ENCODE data around the gene KIFBP.
"Not testable (repeated sequence)": the region's sequence is repeated elsewhere in the genome, so short reads cannot be mapped to it uniquely, and the experiment has no call there.

KIFBP gene

DNA sequence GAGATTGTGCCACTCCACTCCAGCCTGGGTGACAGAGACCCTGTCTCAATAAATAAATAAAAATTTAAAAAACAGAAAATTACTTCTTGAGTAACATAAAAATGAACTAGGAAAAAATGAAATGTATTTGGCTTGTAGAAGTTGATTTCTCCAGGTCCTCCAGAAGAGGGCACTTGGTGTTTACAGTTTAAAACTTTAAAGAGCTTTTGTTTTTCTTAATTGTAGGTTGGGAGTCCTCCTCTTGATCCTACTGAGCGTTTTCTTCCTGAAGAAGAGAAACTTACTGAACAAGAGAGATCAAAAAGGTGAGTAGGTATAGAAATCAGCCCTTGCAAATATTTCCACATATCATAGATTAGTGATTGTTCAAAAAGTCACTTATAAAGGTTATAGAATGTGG, 16.2 kb downstream of the KIFBP start:
- no peak for DNase-seq

DNA sequence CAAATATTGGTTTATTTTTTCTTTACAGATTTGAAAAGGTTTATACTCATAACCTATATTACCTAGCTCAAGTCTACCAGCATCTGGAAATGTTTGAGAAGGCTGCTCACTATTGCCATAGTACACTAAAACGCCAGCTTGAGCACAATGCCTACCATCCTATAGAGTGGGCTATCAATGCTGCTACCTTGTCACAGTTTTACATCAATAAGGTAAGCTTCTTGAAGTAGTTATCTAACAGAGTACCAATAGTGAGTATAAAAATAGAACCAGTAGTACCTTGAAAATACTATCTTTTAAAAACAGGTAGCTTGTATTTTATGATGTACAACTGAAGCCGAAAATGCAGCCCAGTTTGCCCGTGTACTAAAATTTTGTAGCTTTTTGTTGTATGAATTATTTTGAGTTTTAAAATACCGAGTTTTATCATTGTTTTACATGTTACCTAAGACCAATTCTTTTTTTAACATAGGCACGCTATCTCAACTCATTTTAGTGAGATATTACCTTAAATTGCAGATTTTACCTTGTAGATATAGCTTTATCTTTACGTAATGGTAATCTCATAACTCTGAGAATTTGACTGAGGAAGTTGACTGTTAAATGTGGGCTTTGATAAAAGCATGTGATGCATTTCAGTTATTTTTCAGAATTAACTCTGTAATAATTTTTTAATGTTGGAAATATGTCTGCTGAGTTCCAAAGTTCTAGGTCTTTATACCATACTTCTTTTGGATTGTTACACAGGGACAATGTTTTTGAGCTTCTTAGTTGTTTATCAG, 17.3 kb downstream of the KIFBP start:
- DNase-seq = no peak

DNA sequence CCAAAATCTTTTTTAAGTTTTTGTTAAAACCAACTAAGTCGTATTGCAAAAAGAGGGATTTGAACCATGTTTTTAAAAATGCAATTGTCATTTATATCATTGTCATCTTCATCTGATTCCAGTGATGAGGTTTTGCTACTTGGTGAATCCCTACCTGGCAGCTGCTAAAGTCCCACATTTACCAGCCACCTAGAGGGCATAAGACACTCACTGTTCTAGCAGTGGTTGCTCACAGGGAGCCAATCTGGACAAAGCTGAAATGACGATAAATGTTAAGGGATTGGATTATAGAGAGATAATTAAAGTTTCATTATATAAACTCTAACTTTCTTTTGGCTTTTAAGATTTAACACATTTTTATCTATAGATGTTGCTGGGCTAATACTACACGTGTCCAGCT, 18.7 kb downstream of the KIFBP start:
- DNase-seq = no peak

DNA sequence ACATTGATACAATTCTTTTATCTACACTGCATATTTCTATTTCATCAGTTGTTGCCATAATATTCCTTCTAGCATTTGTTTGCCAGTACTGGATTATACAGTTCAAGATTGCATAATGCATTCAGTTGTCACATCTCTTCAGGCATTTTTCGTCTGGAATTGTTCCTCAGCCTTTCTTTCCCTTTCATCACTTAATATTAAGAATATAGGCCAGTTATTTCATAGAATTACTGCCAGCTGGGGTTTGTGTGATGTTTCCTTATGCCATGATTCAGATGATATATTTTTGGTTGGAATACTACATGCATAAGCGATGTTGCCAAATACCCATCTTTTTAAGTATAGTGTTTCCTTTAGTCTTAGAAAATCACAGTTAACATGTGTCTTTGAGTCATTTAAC, 20.8 kb downstream of the KIFBP start:
- no peak for DNase-seq

- DNase-seq = no peak
Measured at GRCh38 chr10:69010151-69010640, 21.6 kb downstream of the KIFBP start.

- DNase-seq = peak; percentile 36
Measured at GRCh38 chr10:69012778-69013177, 24.2 kb downstream of the KIFBP start.

DNA sequence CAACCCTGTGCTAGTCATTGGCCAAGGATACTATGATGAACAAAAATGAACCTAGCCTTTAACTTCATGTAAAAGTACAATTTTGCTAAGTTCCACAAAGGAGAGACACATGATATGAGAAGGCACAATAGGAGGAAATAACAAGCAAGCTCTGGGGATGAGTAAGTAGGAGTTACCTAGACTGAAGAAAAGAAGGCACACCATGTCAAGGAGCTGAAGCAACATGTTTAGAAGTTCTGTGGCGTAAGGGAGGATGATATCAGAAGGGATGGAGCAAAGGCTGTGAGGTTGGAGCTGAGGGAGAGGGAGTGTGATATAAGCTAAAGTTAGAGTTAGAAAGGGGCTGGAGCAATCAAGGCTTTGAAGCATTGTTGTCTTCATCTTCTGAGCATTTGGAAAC, 25.6 kb downstream of the KIFBP start:
- no peak for DNase-seq

- DNase-seq = no peak
Measured at GRCh38 chr10:69018613-69019012, 30.0 kb downstream of the KIFBP start.

GRCh38 chr10:69022611-69023010, 34.0 kb downstream of the KIFBP start:
- no peak for DNase-seq

GRCh38 chr10:69025370-69025896, 36.8 kb downstream of the KIFBP start:
- no peak for DNase-seq

DNA sequence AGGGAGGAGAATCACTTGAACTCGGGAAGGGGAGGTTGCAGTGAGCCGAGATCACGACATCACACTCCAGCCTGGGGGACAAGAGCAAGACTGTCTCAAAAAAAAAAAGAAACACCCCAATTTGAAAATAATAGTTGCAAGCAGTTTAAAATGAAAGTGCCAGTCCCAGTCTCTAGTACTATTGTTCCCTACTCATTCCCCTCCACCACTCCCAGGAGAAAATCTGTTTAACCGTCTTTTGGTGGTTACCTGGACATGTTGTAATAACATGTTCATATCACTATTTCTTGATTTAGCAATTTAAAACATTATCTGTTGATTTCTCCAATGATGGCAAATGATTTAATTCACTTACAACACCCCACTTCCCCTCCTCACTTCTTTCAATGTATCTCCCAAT, 44.7 kb downstream of the KIFBP start:
- no peak for DNase-seq

DNA sequence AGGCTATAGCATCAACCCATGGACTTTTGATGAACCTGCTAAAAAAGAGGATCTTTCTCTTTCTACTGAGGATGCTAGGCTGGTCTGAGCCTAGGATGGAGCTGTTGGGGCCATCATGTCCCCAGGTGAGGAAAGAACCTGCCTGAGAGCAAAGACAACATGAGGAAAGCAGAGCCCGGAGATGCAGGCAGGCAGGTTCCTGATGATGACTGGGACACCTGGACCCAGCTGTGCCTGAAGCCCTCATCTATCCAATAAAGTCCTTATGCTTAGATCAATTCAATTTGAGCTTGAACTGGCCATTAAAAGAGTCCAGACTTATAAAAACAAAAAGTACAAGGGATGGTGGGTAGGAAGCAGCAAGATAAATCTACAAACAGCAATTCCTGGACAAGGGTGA, 48.9 kb downstream of the KIFBP start:
- DNase-seq = no peak

- not testable (repeated sequence) for DNase-seq
Measured at GRCh38 chr10:69040904-69041303, 52.3 kb downstream of the KIFBP start.

DNA sequence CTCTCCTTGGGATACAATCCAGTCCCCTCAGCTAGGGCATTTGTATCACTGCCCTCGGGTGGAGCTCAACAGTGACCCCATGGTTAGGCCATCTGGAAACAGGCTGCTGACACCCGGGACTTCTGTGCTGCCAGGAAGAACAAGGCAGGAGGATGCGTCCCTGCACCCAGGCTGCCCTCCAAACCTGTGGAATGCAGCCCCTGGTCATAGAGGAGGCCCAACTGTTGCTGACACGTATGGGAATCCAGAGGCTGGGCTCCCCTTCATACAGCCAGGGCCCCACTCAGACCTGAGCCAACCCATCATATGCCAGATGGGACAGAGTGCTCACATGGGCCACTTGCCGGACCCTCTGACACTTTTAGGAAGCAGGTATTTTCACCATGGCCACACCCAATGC, 53.8 kb downstream of the KIFBP start:
- DNase-seq = no peak

GRCh38 chr10:69042838-69043237, 54.2 kb downstream of the KIFBP start:
- DNase-seq = no peak

DNA sequence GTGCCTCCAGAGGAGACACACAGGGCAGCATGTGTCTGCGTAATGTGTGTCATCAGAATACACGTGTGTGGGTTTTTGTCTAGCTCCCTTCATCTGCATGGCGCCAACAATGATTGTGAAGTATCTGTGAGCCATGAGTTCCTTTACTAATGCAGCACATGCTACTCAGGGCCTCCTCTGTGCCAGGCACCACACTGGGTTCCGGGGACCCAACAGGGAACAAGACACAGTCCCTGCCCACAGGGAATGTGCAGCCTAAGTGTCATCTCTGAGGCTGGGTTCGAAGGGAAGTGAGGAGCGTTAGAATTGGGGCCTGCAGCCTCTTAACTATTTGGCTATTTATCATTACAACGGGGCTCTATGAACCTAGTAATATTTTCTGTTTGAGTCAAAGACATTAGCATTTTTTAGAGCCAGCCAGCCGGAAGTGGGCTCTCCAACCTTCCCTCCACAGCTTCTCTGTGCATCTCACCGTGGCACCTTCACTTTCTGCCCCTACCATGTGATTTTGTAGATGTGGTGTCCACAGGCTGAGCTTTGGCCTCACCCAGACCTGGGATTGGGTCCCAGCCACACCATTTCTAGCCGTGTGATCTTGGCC, 55.4 kb downstream of the KIFBP start:
- peak; percentile 48 for DNase-seq

DNA sequence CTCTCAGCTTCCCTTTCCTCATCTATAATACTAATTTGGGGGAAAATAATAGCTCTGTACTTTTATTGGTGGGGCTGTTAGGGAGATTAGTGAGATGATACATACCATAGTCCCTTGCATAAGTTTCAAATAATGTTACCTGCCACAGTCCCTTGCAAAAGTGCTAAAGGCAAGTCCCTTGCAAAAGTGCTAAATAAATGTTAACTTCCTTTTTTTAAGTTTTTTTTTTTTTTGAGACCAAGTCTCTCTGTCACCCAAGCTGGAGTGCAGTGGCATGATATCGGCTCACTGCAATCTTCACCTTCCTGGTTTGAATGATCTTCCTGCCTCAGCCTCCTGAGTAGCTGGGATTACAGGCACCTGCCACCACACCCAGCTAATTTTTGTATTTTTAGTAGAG, 55.9 kb downstream of the KIFBP start:
- DNase-seq = no peak

- DNase-seq = peak; percentile 51
Measured at GRCh38 chr10:69045441-69046300, 57.1 kb downstream of the KIFBP start.

- DNase-seq = no peak
Measured at GRCh38 chr10:69047111-69047832, 58.7 kb downstream of the KIFBP start.

DNA sequence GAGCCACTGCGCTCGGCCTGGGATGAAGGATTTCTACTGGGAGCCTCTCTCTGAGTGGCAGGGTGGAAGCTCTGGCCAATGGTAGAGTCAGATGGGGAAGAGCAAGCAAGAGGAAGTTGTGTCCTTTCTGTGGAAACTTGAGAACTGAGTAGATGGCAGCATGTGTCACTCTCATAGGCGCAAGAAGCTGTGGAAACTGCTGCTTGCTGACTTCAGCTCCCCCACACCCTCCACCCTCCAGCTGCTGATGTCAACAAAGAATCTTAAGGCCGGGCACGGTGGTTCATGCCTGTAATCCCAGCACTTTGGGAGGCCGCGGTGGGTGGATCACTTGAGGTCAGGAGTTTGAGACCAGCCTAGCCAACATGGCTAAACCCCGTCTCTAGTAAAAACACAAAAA, 59.5 kb downstream of the KIFBP start:
- DNase-seq = peak; percentile 77

DNA sequence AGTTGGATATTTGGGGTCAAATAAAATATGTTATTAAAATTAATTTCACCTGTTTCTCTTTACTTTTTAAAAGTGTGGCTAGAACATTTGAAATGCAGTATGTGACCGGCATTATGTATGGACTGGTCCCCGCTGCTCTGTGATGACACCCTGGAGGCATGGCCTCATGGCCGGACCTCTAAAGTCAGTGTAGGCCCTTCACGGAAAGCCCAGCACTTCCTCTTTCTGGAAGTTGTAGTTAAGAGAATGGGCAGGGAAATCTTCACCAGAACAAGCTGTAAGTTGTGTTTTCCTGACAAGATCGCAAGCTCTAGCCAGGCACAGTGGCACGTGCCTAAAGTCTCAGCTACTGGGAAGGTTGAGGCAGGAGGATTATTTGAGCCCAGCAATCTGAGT, 61.0 kb downstream of the KIFBP start:
- DNase-seq = no peak

GRCh38 chr10:69051303-69051702, 62.7 kb downstream of the KIFBP start:
- peak; percentile 55 for DNase-seq
